GM21515 (cell line): ENCODE measurements around the gene SLC6A5.

Experiments used
- ATAC-seq: cut with Tn5 transposase; IDR thresholded peaks from one replicate; pipeline ENCODE4 v1.9.1; 2021; ENCODE audit not compliant: unreplicated experiment

SLC6A5 gene

DNA sequence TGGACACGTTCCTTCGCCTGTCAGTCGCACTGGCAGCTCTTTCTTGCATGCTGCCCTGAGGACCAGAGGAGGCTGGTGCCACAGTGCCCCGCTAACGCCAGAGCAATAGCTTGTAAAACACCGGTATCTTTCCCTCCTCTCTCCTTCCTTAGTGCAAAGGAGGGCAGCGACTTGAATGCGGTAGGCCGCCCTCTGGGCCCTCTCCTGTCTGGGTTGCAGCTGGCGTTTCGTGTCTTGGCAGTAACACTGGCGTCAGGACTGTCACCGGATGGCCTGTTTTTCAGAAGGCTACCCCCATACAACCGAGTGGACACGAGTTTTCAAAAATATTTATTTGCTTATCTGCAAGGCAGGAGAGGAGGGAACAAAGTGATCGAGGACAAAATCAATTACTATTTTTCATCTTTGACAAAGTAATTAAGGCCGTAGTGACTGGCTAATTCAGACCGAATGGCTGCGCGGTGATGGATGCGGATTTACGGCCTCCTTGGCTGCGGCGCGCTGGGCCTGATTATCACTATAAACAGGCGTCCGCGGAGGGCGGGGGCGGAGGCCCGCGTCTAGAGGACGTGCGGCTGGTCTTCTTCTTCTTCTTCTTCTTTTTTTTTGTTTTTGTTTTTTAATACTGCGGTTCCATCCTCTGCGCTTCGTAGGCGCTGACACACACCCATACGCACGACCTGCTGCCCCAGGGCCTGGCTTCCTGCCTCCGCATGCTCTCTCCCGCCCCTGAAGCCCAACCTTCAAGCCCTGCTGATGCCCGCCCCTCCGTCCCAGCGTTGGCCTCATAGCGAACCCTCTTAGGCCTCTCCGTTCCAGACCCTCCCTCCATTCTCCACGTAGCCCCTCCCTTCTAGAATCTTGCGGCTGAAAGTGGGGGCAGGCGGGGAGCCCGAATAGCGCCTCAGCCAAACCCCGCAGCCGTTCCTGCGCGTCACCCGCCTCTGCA lies 2.9 kb upstream of the SLC6A5 start:
- no peak for ATAC-seq

DNA sequence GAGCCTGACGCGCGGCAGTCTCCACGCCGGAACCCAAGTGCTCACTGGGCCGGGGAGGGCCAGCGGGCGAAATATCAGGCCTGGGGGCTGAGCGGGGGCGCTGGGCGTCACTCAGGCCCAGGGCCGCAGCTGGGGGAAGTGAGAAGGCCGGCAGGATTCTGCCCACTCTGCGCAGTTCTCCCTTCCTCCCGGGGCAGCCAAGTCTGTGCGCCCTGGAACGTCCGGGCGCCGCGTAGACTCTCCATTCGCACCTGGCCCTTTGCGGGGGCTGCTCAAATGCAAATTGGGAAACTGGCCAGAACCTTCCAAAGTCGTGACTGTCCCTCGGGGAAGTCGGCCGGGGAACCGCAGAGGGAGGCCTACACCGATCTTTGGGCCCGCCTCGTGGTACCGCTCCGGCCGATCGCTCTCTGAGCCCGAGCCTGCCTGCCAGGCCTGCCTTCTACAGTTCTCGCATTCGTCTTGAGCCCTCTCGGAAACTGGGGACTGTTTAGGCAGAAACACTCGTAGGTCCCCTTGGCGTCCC lies 2.2 kb upstream of the SLC6A5 start:
- ATAC-seq = no peak

DNA sequence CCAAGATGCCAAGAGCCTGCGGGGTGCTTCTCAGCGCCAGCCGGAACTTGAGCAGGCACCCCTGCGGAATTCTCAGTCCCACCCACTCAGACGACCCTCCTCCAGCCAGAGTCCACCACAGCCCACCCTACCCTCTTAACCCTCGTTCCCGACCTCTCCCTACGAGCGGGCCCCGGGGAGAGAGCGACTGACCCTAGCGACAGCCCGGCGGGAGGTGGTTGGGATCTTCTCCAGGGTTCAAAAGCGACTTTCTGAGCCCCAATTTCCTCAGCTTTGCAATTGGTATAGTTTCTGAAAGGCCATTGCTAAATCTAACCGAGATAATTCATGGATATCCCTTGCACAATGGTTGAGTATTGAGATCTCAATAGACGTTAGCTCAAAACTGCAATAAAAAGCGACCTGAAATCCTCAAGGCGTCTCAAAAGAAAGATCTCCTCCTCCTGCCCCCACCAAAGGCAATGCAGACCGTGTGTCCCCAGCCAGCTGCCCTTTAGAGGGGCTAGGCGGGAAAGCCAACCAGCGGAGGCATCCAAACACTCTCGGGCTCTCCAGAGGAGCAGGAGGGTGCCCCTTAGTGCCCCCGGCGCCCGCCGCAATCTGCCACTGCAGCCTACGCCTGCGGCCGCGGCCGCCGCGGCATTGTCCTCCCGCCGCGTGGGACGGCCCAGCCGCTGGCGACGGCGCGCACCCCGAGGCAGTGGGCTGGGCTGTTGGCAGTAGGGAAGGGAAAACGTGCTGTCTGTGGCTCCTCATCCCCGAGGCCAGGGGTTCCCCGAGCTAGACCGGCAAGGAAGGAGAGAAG lies 1.5 kb upstream of the SLC6A5 start:
- ATAC-seq = no peak

DNA sequence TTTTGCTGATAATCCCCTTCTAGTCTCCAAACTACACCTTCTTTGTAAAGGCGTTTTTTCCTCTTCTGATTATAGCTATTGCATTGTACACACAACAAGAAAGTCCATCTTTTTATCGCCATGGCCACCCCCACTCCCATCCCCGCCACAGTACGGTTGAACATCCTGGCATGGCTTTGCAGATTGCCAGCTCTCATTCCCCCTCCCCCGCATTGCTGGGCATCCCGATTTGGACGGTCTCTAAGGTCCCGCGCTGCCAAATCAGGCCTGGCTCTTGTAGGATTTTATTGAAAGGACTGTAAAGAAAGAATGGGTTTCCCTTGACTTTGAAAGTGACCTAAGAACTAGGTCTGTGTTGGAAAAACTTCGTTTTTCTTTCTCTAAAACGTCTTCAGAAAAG lies 916 bp upstream of the SLC6A5 start:
- no peak for ATAC-seq

DNA sequence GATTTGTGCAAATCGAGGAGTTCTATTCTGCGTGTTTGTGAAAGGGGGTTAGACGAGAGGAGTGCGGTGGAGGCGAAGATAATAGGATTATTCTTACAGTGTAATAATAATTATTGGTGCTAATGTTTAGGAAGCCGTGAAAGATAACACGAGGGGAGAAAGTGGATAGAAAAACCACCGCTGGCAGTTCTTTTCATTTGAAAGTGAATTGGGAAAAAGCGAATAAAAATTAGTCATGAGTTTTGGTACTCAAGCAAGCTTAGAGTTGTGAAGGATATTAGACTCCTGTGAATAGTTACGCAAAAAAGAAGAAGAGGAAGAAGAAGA lies 575 bp downstream of the SLC6A5 start:
- no peak for ATAC-seq

DNA sequence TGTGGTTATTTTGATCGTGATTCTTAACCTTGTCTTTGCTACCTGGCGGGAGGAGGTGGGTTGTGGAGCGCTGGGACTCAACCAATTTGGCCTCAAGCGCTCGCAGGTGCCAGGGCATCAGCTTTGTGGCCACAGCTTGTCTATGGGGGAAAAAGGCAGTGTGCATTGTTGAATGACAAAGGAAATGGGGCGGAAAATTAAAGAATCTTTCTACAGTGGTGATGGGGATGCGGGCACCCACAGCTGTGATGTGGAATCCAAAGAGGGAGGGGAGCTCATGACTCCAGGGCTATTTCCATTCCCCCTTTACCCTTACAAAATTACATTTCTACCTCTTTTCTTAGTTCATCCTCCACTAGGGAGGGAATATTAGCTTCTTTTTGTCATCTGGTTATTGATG lies 1.1 kb downstream of the SLC6A5 start:
- ATAC-seq = no peak

DNA sequence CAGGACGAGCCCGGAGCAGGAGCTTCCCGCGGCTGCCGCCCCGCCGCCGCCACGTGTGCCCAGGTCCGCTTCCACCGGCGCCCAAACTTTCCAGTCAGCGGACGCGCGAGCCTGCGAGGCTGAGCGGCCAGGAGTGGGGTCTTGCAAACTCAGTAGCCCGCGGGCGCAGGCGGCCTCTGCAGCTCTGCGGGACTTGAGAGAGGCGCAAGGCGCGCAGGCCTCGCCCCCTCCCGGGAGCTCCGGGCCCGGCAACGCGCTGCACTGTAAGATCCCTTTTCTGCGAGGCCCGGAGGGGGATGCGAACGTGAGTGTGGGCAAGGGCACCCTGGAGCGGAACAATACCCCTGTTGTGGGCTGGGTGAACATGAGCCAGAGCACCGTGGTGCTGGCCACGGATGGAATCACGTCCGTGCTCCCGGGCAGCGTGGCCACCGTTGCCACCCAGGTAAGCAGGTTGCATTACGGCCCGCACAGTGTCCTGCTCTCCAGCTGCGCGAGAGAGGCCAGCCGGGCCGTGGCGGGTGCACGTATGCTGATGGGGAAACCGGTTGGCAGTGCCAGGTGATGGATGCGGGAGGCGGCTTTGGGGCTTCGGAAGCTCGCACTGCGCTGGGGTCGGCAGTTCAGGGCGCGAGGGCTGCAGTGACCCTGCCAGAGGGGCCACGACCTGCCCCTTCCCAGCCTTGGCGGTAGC lies 2.0 kb downstream of the SLC6A5 start:
- no peak for ATAC-seq

DNA sequence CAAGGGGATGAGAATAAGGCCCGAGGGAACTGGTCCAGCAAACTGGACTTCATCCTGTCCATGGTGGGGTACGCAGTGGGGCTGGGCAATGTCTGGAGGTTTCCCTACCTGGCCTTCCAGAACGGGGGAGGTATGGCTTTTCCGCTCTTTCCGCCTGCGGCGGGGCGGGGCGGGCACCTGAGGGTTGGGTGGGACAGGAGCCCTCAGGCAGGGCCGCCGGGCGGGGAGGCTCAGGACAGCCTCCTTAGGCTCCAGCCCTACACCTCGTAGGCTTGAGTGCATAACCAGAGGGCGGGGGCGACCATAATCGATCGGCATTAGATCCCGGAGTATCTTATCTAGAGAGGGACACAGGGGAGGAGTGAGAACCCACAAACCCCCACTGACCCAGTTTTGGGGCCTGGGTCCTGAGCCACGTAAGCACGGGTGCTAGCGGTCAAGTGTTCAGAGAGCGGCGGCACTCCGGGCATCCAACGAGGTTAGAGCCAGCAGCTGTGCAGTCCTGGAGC lies 4.9 kb downstream of the SLC6A5 start:
- no peak for ATAC-seq

DNA sequence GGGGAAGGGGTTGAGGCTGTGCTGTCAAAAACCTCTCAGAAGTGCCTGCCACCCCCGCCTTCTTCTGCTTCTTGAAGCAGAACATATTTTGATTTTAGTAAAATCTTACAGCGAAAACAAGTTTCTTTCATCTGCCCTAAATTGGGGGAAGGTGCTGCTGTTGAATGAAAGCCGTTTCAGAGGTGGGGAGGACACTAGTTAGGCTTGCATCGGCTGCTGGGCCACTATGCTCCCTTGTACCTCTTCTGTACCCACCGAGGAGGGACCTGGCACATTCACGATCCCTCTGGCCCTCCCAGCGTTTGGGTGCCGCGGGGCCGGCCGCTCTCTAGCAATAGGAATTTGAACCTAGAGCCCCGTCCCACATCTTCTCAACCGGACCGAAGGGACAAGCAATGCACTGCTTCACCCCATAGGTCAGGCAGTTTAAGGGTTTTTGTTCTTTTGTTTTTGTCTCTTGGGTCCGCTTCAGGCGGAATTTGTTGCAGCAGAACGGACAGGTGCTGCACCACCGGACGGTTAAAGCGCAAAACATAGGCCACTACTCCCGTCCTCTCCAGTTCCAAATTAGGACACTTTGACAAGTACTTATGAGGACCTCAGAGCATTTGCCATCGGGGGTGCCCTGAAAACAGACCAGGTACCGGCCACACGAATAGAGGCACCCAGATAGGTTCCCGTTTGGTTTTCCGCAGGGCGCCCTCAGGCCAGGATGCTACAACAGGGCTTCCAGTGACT lies 5.6 kb downstream of the SLC6A5 start:
- ATAC-seq = no peak

DNA sequence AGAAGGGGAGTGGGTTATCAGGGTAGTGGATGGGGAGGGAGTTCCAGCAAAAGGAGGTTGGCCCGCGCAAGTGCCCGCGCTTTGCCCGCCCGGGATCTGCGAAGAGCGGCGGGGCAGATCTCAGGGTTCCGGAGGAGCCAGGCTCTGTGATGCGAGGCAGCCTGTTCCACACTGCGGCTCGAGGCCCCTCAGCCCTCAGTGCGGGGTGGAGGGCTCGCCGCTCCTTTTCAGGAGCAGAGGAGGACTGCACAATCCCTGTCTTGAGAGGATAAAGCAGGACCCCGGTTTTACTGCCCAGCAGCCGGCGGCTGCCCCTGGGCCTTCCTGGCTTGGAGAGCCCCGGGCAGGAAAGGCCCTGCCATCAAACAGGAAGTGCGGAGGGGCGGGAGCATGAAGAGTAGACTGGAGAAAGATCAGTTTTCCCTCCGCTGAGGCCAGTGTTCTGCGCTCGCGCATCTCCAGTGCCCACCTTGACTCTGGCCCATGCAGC lies 6.2 kb downstream of the SLC6A5 start:
- ATAC-seq = no peak

DNA sequence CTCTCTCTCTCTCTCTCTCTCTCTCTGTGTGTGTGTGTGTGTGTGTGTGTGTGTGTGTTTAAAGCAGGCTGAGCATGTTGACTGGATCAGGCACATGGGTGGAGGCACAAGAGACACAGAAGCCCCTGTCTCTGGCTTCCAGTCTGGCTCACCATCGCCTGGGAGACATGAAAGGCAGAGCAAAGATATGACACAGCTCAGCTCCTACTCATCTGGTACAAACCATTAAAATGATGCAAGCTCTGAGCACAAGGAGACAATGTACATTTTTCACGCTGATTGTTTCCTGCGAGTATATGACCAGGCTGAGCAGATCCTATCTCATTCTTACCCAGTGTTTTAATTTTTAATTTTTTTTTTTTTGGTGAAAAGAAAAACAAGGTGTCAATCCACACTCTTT lies 9.5 kb downstream of the SLC6A5 start:
- no peak for ATAC-seq

DNA sequence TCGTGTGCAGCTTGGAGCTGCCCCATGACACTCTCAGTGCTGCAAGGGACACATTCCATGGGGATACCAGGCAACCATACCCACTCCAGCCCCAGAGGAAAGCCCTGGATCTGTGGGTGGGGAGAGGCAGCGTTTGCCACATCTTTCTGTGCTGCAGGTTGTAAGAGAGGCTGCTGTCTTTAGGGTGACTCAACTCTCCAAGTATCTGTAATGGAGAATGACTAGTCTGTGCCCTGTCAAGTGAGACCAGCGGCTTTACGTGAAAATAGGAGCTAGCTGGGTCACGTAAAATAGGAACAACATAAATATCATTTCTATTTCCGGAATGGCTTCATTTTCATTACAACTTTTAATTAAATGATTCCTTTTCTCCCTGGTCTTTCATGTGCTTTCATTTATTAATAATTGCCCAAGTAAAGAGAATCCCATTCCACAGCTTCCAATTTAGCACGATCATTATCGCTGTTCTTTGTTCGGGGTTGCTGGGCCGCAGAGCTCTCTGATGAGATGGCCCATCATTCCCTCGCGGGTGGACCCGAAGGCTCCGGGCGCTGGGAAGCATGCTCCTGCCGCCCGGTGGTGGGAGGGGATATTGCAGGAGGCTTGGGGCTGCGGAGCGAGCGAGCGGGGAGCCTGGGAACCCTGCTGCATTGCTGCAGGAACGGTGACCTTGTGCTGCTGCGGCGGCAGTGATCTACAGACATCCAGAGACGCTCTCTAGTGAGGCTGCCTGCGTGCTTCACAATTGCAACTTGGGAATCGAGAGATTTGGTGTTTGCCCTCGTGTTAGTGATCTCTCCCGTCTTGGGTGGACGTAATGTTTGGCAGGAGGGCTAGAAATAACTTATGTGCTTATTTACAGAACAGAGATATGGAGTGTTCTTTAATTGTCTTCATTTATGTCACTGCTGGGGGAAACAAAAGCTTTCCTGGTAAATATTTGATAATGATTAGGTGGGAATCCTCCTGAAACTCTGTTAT lies 10.6 kb downstream of the SLC6A5 start:
- peak; percentile 99 for ATAC-seq

DNA sequence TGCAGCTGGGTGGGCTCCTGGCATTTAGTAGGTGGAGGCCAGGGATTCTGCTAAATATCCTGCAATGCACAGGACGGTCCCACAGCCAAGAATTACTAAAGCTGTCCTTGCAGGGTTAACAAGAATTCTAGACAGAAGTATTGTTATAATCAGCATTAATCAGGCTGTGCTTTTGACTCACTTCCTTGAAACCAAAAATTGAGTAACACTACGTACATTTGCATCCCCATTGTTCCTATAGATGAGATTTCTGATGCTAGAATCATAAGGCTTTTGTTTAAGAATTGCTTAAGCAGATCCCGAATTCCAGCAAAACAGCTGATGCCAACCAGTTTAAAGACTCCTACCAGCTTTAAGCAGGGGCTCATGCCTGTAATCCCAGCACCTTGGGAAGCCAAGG lies 11.4 kb downstream of the SLC6A5 start:
- no peak for ATAC-seq

DNA sequence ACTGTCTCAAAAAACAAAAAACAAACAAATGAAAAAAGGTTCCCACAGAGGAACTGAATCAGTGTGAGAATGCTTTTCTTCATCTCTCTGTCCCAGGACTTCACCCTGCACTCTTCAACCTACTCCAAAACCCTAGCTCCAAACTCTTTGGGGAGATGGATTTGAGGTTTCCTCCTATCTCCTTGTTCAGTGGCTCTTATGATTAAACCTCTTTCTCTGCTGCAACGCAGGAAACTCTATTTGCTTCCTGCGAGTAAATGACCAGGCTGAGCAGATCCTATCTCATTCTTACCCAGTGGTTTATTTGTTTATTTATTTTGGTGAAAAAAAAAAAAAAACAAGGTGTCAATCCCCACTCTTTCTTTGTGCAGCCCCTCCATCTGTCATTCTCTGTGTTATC lies 12.0 kb downstream of the SLC6A5 start:
- ATAC-seq = no peak

DNA sequence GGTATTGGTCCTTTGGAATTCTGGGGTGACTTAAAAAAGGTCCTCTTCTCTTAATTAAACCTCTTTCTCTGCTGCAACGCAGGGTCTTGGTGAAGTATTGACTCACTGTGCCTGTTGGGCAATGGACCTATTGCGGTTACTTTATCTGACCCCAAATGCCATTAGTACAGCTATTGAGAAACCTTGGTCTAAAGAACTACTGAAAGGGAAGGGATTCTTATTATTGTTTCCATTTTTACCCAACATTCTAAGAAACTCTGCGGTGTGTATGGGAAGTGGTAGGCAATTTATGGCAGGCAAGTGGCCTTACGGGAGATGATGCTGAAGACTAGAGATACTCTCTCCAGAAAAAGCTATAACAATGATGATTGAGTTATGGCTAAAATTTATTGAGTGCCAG lies 12.5 kb downstream of the SLC6A5 start:
- ATAC-seq = no peak

DNA sequence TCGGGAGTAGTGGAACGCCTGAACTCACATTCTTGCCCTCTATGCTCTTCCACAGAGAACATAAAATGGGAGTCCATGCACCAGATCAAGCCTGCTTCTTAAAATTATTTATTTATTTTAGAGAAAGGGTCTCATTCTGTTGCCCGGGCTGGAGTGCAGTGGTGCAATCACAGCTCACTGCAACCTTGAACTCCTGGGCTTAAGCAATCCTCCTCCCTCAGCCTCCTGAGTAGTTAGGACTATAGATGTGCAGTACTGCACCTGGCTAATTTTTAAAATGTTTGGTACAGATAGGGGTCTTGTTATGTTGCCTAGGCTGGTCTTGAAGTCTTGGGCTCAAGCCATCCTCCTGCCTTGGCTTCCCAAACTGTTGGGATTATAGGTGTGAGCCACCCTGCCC lies 13.0 kb downstream of the SLC6A5 start:
- ATAC-seq = no peak

DNA sequence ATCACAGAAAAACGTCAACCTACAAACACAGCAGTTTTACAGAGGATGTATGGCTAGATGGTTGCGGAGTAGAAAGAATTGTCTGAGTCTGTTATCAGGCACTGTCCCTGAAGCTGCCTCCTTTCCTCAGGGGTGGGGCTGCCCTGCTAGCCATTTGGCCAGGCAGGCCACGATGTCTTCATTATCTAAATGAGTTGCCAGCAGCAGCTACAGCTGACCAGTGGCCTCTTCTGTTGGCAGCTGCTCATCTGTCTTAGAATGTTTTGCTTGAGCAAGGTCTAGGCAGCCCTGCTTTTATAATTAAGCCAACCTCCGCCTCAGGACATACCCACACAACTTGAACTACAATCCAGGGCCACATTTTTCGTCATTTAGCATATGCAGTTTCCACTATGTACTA lies 17.5 kb downstream of the SLC6A5 start:
- no peak for ATAC-seq

DNA sequence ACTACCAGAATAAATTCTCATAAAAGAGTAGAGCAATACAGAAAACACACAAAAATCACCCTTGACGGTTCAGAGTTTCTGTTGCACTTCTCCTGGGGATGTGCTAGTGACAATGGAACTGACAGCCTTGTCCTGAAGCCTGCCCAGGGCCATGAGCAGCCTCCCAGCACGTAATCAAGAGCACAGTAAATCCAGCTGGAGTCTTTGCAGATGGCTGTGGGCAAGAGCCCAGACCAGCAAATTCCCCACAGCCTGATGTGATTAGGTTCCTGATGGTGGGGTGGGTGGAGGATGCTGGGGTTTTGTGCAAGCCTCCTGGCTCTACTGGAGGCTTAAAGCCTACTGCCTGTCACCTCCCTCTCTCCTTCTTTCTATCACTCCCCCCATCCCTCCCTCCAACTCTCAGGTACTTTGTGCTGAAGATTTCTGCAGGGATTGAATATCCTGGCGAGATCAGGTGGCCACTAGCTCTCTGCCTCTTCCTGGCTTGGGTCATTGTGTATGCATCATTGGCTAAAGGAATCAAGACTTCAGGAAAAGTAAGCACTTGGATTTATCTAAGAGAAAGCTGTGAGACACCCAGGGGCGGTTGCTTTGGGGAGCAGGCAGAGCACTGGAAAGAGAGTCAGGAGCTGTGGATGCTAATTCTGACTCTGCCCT lies 18.1 kb downstream of the SLC6A5 start:
- no peak for ATAC-seq

DNA sequence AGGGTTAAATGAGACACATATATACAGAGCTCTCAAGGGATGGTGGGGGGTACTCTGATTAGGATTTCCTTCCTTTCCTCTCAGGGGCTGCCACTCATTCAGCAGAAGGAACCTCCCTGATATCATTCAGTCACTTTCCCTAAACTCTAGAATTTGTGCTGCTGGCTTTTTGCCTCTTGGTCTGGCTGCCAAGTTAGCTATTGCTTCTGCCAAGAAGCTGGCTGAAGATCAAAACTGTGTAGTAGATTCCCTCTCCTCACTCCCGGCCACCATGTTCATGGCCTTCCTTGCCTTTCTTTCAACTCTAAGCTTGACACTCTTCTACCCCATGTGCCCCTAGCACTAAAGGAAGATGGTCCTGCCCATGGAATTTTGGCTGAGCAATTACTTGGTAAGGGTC lies 18.7 kb downstream of the SLC6A5 start:
- no peak for ATAC-seq
